A673 (cell line): ENCODE measurements around the gene VPS8. TPM values are rescaled to one million over a fixed set of nuclear protein-coding genes. Genes with fewer than 3 reads are reported as not detected.

Source experiments
- BruUV-seq: library from RNA; stranded (reverse); fragments of 400-500 nt; replicated peaks from 2 replicates; lab custom pipeline; 2021; lab: Mats Ljungman, UMichigan
- CTCF ChIA-PET: fragments of 300-600 bp; sonication (Branson Sonifier 250); formaldehyde crosslinking; loops from one replicate; lab custom pipeline; 2022; ENCODE audit warnings: antibody characterized with exemption; lab: Charles Lee
- POLR2A ChIA-PET: fragments of 300-600 bp; sonication (Branson Sonifier 250); formaldehyde crosslinking; loops from one replicate; lab custom pipeline; 2022; ENCODE audit warnings: antibody characterized with exemption; ENCODE audit not compliant: low non-redundant PET; lab: Charles Lee
- DNase-seq: peaks from one replicate; pipeline ENCODE4 v3.0.0-alpha.2; 2015; ENCODE audit warnings: low spot score
- H3K27ac ChIP-seq: fragments of 200-600 bp; sonication (generic); 2 replicates; pipeline ENCODE4 v1.5.1; 2016; ENCODE audit warnings: mixed run types, low read depth, mild to moderate bottlenecking, mixed read lengths, antibody characterized with exemption, low read length; ENCODE audit not compliant: poor library complexity, severe bottlenecking
- H3K27me3 ChIP-seq: fragments of 200-600 bp; sonication (generic); replicated peaks from 2 replicates; pipeline ENCODE4 v1.6.1; 2017; ENCODE audit warnings: mixed run types, low read depth, mild to moderate bottlenecking, mixed read lengths, antibody characterized with exemption, low read length; ENCODE audit not compliant: insufficient read depth, poor library complexity
- H3K36me3 ChIP-seq: fragments of 200-600 bp; sonication (generic); 2 replicates; pipeline ENCODE4 v1.6.1; 2016; ENCODE audit warnings: mixed run types, mild to moderate bottlenecking, mixed read lengths, antibody characterized with exemption, low read length; ENCODE audit not compliant: insufficient read depth, poor library complexity, severe bottlenecking
- H3K4me1 ChIP-seq: fragments of 200-600 bp; sonication (generic); 2 replicates; pipeline ENCODE4 v1.6.1; 2017; ENCODE audit warnings: mixed run types, mild to moderate bottlenecking, mixed read lengths, antibody characterized with exemption, low read length; ENCODE audit not compliant: insufficient read depth, poor library complexity, severe bottlenecking
- H3K4me3 ChIP-seq: fragments of 200-600 bp; sonication (generic); 2 replicates; pipeline ENCODE4 v1.5.1; 2016; ENCODE audit warnings: low read depth, mixed run types, mild to moderate bottlenecking, mixed read lengths, low read length; ENCODE audit not compliant: poor library complexity, severe bottlenecking
- H3K9me3 ChIP-seq: fragments of 200-600 bp; sonication (generic); 2 replicates; pipeline ENCODE4 v1.6.1; 2016; ENCODE audit warnings: mixed run types, low read depth, mild to moderate bottlenecking, mixed read lengths, antibody characterized with exemption, low read length; ENCODE audit not compliant: poor library complexity, severe bottlenecking
- EZH2 ChIP-seq: fragments of 200-600 bp; sonication (generic); IDR thresholded peaks from 2 replicates; pipeline ENCODE4 v1.6.1; 2017; ENCODE audit warnings: borderline replicate concordance, low read depth, mild to moderate bottlenecking, mixed read lengths, antibody characterized with exemption, low read length; ENCODE audit not compliant: poor library complexity, severe bottlenecking
- intact Hi-C: fragments of 100-400 bp; cut with micrococcal nuclease; formaldehyde crosslinking; loops from one replicate; pipeline ENCODE4 v1.10.0; 2022; ENCODE audit not compliant: unreplicated experiment
- total RNA-seq: library from RNA; stranded (reverse); gene quantifications from 2 replicates; pipeline ENCODE4 v1.2.3, GENCODE V29; 2021
- TF ChIP-seq, protein P1 (sequence below): fragments of 300-800, 200-600 bp; sonication (generic); conservative IDR thresholded peaks from 2 replicates; pipeline ENCODE4 v1.5.1; 2017; ENCODE audit warnings: low read depth, mild to moderate bottlenecking, antibody characterized with exemption, low read length, moderate library complexity, mixed read lengths

The VPS8 gene
- total RNA-seq, 1 experiment from 2014 or later, result 42.3 TPM

DNA sequence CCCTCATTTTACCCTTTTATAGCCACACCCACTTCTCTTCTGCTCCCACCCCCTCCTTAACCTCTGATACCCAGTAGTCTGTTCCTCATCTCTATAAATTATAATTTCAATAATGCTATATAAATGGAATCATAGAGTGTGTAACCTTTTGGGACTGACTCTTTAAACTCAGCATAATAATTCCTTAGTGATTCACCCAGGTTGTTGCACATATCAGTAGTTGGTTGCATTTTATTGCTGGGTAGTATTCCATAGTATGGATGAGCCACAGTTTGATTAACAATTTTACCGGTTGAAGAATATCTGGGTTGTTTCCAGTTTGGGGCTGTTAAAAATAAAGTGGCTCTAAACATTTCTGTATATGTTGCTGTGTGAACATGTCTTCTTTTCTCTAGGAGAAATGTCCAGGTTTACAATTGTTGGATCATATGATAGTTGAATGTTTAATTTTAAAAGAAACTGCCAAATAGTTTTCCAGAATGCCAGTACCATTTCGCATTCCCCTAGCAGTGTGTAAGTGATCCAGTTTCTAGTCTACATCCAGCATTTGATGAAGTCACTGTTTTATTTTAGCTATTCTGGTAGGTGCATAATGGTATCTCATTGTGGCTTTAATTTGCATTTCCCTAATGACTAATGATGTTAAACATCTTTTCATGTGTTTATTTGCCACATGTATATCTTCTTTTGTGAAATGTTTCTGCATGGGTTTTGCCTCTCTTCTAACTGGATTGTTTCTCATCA, 68.5 kb downstream of the VPS8 start:
- TF ChIP-seq EZH2, result no peak
- TF ChIP-seq, protein P1, sequence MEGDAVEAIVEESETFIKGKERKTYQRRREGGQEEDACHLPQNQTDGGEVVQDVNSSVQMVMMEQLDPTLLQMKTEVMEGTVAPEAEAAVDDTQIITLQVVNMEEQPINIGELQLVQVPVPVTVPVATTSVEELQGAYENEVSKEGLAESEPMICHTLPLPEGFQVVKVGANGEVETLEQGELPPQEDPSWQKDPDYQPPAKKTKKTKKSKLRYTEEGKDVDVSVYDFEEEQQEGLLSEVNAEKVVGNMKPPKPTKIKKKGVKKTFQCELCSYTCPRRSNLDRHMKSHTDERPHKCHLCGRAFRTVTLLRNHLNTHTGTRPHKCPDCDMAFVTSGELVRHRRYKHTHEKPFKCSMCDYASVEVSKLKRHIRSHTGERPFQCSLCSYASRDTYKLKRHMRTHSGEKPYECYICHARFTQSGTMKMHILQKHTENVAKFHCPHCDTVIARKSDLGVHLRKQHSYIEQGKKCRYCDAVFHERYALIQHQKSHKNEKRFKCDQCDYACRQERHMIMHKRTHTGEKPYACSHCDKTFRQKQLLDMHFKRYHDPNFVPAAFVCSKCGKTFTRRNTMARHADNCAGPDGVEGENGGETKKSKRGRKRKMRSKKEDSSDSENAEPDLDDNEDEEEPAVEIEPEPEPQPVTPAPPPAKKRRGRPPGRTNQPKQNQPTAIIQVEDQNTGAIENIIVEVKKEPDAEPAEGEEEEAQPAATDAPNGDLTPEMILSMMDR, result no peak
- ChIA-PET CTCF (no interaction called here), POLR2A (no interaction called here)
- intact Hi-C loops, result no loop called here
- Histone ChIP-seq H3K27me3 (no peaks in the 10 kb centered on the region), H3K4me1 (no peaks in the 10 kb centered on the region), H3K27ac (no peak overlapping the region), H3K9me3 (no peaks in the 10 kb centered on the region), H3K4me3 (no peak overlapping the region), H3K36me3 (no peaks in the 10 kb centered on the region)
- DNase-seq, result no peak
- no TSS peak for BruUV-seq

DNA sequence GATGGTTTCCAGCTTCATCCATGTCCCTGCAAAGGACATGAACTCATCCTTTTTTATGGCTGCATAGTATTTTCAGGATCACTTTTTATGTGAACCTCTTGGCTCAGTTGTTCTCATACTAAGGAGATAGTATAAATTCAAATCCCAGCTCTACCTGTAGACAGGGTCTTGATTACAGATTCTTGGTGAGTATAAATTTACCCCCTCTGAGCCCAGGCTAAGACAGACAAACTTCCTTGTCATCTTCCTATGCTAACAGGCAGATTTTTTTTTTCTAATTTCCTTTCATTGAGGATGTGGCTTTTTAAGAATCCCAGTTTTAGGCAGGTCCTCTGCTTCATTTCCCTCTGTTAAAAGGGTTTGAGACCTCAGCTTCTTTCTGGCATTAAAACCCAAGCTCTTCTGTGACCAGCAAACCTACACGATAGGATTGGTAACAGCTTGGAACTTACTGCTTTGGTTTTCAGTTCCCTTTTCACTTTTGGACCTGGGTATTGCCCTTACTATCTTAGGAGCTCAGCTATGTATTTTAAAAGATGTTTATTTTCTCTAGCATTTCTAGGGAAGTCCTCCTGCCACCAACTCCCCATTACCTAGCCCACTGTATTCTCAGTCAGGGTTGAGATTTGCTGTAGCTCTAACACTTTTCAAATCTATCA, 72.5 kb downstream of the VPS8 start:
- BruUV-seq, result no TSS peak

DNA sequence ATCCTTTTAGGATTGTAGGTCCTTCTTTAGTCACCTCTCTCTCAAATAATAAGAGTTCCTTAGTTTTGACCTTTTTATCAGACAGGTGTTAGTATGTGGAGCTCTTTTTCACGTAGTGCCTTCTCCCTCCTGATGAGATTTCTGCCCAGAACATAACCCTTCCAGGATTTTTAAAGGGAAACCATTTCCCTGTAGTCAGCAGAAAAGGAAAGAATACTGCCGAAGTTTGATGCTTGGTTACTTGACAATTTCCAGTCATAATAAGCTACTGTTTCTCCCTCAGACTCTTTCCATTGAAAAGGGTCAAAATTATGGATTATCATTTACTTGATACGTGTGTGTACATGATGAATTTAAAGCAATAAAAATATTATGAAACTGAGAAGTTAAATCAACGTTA, 73.1 kb downstream of the VPS8 start:
- Histone ChIP-seq H3K36me3 (no peaks in the 10 kb centered on the region), H3K9me3 (no peaks in the 10 kb centered on the region), H3K27ac (no peak overlapping the region), H3K4me3 (no peak overlapping the region), H3K4me1 (no peaks in the 10 kb centered on the region), H3K27me3 (no peaks in the 10 kb centered on the region)
- DNase-seq, result no peak
- ChIA-PET POLR2A (no interaction called here), CTCF (no interaction called here)
- intact Hi-C loops, result no loop called here
- BruUV-seq, result no TSS peak
- TF ChIP-seq, protein P1, result no peak
- TF ChIP-seq EZH2, result no peak

More for the DNA sequence above, 72.5 kb downstream of the VPS8 start:
- Histone ChIP-seq H3K9me3 (no peaks in the 10 kb centered on the region), H3K27ac (no peak overlapping the region), H3K4me3 (no peak overlapping the region), H3K4me1 (no peaks in the 10 kb centered on the region), H3K27me3 (no peaks in the 10 kb centered on the region), H3K36me3 (no peaks in the 10 kb centered on the region)
- POLR2A ChIA-PET, result interaction anchor here (0.7 kb wide), 1 partner anchor 9 kb away, joined by 4 read pairs; no protein-coding TSS in a partner anchor
- DNase-seq, result no peak
- CTCF ChIA-PET, result no interaction called here
- no peak for TF ChIP-seq EZH2
- TF ChIP-seq, protein P1, result no peak
- intact Hi-C loops, result no loop called here
